Measurements from ENCODE around the gene POLD3.

POLD3 gene

DNA sequence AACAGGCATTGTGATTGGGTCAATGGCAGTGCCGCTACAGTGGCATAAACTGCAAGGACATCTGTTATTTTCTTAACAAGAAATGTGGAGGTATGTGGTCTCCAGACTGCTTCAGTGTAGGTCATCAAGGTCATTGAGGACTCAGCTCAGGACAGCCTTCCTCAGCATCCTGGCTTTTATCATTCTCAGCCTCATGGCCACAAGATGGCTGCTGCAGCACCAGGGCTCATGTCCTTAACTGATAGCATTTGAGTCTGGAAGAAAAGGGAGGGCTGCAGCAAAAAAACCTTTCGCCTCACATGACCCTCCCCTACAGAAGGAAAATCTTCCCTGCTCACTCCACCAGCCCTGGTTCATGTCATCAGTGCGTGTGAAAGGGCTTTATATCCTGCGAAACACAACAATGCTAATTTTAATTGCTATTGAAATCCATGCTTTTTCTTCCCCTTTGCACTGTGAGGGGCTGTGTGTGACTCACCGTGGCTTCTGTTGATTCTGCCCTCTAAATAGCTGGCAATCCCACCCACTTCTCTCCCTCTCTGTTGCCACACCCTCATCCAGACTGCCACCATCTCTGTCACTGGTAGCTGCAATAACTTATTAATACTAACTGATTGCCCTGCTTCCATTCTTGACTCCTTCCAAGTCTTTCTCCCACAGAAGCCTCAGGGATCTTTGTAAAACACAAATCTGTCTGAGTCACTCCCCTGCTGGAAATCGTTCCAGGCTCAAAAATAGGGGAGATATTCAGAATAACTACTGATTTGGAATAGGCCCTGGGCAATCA is 95.0 kb downstream of the POLD3 start:
- H3K27ac Mint-ChIP-seq = peak overlapping the region; percentile 90
- peaks cover 9% of the 10 kb centered on the region for H3K9me3 Mint-ChIP-seq
- intact Hi-C loops (cut with micrococcal nuclease) = loop anchor here (5.0 kb wide), 1 partner anchor 50 kb away; no protein-coding TSS in a partner anchor

GRCh38 chr11:74689666-74690065 is 97.3 kb downstream of the POLD3 start:
- intact Hi-C loops (cut with micrococcal nuclease) = loop anchor here (5.0 kb wide), 1 partner anchor 48 kb away; no protein-coding TSS in a partner anchor
- peaks cover 19% of the 10 kb centered on the region for H3K27me3 Mint-ChIP-seq
- peaks cover 19% of the 10 kb centered on the region for H3K36me3 Mint-ChIP-seq (ENCODE audit: low read depth)
- H3K4me3 Mint-ChIP-seq = no peak overlapping the region
- peaks cover 9% of the 10 kb centered on the region for H3K9me3 Mint-ChIP-seq
- peaks cover 48% of the 10 kb centered on the region for H3K4me1 Mint-ChIP-seq (ENCODE audit: low read depth)
- H3K27ac Mint-ChIP-seq = no peak overlapping the region

More for the DNA sequence above, 95.0 kb downstream of the POLD3 start:
- Mint-ChIP-seq H3K4me1 (ENCODE audit: low read depth) (peaks cover 58% of the 10 kb centered on the region), H3K27me3 (peaks cover 16% of the 10 kb centered on the region), H3K36me3 (ENCODE audit: low read depth) (peaks cover 7% of the 10 kb centered on the region), H3K4me3 (no peak overlapping the region)

DNA sequence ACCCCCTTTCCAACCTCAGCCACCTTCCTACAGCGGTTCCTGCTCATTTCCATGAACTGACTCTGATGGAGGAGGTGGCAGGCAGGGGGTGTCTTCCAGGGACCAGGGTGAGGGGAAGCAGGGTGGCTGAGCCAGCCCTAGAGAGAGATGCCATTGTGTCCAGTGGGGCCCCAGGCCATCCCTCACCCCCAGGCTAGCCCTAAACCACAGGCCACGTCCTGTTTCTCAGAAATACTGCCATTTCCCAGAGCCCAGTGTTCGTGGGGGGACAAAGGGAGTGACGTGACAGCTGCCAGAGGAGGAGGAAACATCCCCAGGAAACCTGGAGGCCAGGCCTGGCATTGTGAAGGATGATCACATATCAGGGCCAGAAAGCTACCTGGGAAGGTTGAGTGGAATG is 99.4 kb downstream of the POLD3 start:
- H3K36me3 Mint-ChIP-seq (ENCODE audit: low read depth) = peaks cover 14% of the 10 kb centered on the region
- intact Hi-C loops (cut with micrococcal nuclease) = no loop called here
- H3K9me3 Mint-ChIP-seq = peaks cover 2% of the 10 kb centered on the region
- H3K4me3 Mint-ChIP-seq = no peak overlapping the region
- H3K27ac Mint-ChIP-seq = no peak overlapping the region
- peaks cover 24% of the 10 kb centered on the region for H3K27me3 Mint-ChIP-seq
- H3K4me1 Mint-ChIP-seq (ENCODE audit: low read depth) = peaks cover 36% of the 10 kb centered on the region

All from dendritic cell treated with granulocyte-macrophage colony-stimulating factor and Interleukin-4, amounts not matched to agents 40 ng/mL and 50 ng/mL, for 4 days (primary cell).